H9 (cell line): ENCODE results near the gene RAD54L. TPM values are rescaled to one million over a fixed set of nuclear protein-coding genes. Genes with fewer than 3 reads are reported as not detected.

Experiments
- DNase-seq: peaks from one replicate; pipeline ENCODE4 v3.0.0-alpha.2; 2017
- H2AFZ ChIP-seq: one replicate; pipeline ENCODE4 v1.6.1; 2013; ENCODE audit warnings: mild to moderate bottlenecking, low read length, control low read depth, moderate library complexity
- H2AK5ac ChIP-seq: 2 replicates; pipeline ENCODE4 v1.6.1; 2013; ENCODE audit warnings: low read length, control low read depth, mixed read lengths; ENCODE audit not compliant: insufficient read length
- H2BK120ac ChIP-seq: one replicate; pipeline ENCODE4 v1.6.1; 2013; ENCODE audit warnings: low read depth, mild to moderate bottlenecking, low read length, control low read depth, inconsistent platforms; ENCODE audit not compliant: poor library complexity, severe bottlenecking
- H2BK12ac ChIP-seq: 2 replicates; pipeline ENCODE4 v1.6.1; 2013; ENCODE audit warnings: low read length, control low read depth, mixed read lengths, low read depth; ENCODE audit not compliant: insufficient read length
- H2BK15ac ChIP-seq: 2 replicates; pipeline ENCODE4 v1.6.1; 2013; ENCODE audit warnings: low read depth, low read length, control low read depth
- H2BK20ac ChIP-seq: one replicate; pipeline ENCODE4 v1.6.1; 2013; ENCODE audit warnings: low read depth, mild to moderate bottlenecking, low read length, control low read depth, inconsistent platforms; ENCODE audit not compliant: poor library complexity, severe bottlenecking
- H2BK5ac ChIP-seq: 2 replicates; pipeline ENCODE4 v1.6.1; 2013; ENCODE audit warnings: low read length, control low read depth, mixed read lengths; ENCODE audit not compliant: insufficient read length
- H3K14ac ChIP-seq: 2 replicates; pipeline ENCODE4 v1.6.1; 2013; ENCODE audit warnings: low read length, control low read depth; ENCODE audit not compliant: insufficient read depth
- H3K18ac ChIP-seq: 2 replicates; pipeline ENCODE4 v1.6.1; 2013; ENCODE audit warnings: low read depth, mild to moderate bottlenecking, mixed read lengths, low read length, control low read depth; ENCODE audit not compliant: insufficient read length
- H3K23ac ChIP-seq: 2 replicates; pipeline ENCODE4 v1.6.1; 2013; ENCODE audit warnings: low read length, control low read depth, mixed read lengths, low read depth; ENCODE audit not compliant: insufficient read length
- H3K23me2 ChIP-seq: 2 replicates; pipeline ENCODE4 v1.6.1; 2013; ENCODE audit warnings: low read depth, mild to moderate bottlenecking, mixed read lengths, low read length, control low read depth; ENCODE audit not compliant: insufficient read length, poor library complexity, severe bottlenecking
- H3K27ac ChIP-seq: 2 replicates; pipeline ENCODE4 v1.5.1; 2013; ENCODE audit warnings: low read length, control low read depth, mixed read lengths, low read depth; ENCODE audit not compliant: insufficient read length
- H3K27me3 ChIP-seq: 2 replicates; pipeline ENCODE4 v1.6.1; 2013; ENCODE audit warnings: low read length, control low read depth, inconsistent platforms; ENCODE audit not compliant: insufficient read depth
- H3K4ac ChIP-seq: 2 replicates; pipeline ENCODE4 v1.6.1; 2013; ENCODE audit warnings: low read depth, mild to moderate bottlenecking, control low read depth, inconsistent platforms, low read length, moderate library complexity
- H3K4me1 ChIP-seq: 2 replicates; pipeline ENCODE4 v1.6.1; 2013; ENCODE audit warnings: low read length, control low read depth, inconsistent platforms; ENCODE audit not compliant: insufficient read depth
- H3K4me2 ChIP-seq: 2 replicates; pipeline ENCODE4 v1.6.1; 2013; ENCODE audit warnings: low read length, control low read depth, mixed read lengths; ENCODE audit not compliant: insufficient read length, insufficient read depth
- H3K56ac ChIP-seq: 2 replicates; pipeline ENCODE4 v1.6.1; 2013; ENCODE audit warnings: low read depth, mild to moderate bottlenecking, mixed read lengths, low read length, control low read depth; ENCODE audit not compliant: insufficient read length
- H3K79me1 ChIP-seq: 2 replicates; pipeline ENCODE4 v1.6.1; 2013; ENCODE audit warnings: low read depth, mild to moderate bottlenecking, moderate library complexity, low read length, control low read depth, inconsistent platforms; ENCODE audit not compliant: insufficient read depth, poor library complexity, severe bottlenecking
- H3K79me2 ChIP-seq: 2 replicates; pipeline ENCODE4 v1.6.1; 2013; ENCODE audit warnings: low read length, control low read depth, inconsistent platforms; ENCODE audit not compliant: insufficient read depth
- H3K9ac ChIP-seq: 2 replicates; pipeline ENCODE4 v1.6.1; 2013; ENCODE audit warnings: low read length, control low read depth, mixed read lengths; ENCODE audit not compliant: insufficient read length; ENCODE audit errors: extremely low read depth
- H3K9me3 ChIP-seq: one replicate; pipeline ENCODE4 v1.6.1; 2013; ENCODE audit warnings: low read depth, low read length, inconsistent platforms; ENCODE audit not compliant: control insufficient read depth
- H3T11ph ChIP-seq: one replicate; pipeline ENCODE4 v1.6.1; 2013; ENCODE audit warnings: mild to moderate bottlenecking, low read length, control low read depth, inconsistent platforms
- H4K20me1 ChIP-seq: one replicate; pipeline ENCODE4 v1.6.1; 2013; ENCODE audit not compliant: control insufficient read depth, insufficient read length, insufficient read depth
- H4K5ac ChIP-seq: 2 replicates; pipeline ENCODE4 v1.6.1; 2013; ENCODE audit warnings: low read depth, mild to moderate bottlenecking, mixed read lengths, low read length, control low read depth; ENCODE audit not compliant: insufficient read length
- H4K8ac ChIP-seq: replicated peaks from 2 replicates; pipeline ENCODE4 v1.6.1; 2013; ENCODE audit warnings: low read length, control low read depth, mixed read lengths, low read depth; ENCODE audit not compliant: insufficient read length
- H4K91ac ChIP-seq: 2 replicates; pipeline ENCODE4 v1.6.1; 2013; ENCODE audit warnings: low read depth, mild to moderate bottlenecking, moderate library complexity, mixed read lengths, low read length, control low read depth; ENCODE audit not compliant: insufficient read length
- H3K27ac Mint-ChIP-seq, 3 experiments: 2 replicates in 2 of 3; 3 replicates in 1 of 3; pipeline ENCODE4 v1.8.0; 2020 to 2021; ENCODE audit warnings: mixed read lengths in 3 of 3, mild to moderate bottlenecking in 1 of 3, moderate library complexity in 1 of 3
- H3K27me3 Mint-ChIP-seq: 2 replicates; pipeline ENCODE4 v1.8.0; 2021; ENCODE audit warnings: low read depth, mild to moderate bottlenecking, moderate library complexity, mixed read lengths
- H3K36me3 Mint-ChIP-seq, 3 experiments: 2 replicates in 2 of 3; 3 replicates in 1 of 3; pipeline ENCODE4 v1.8.0; 2020 to 2021; ENCODE audit warnings: low read depth in 3 of 3, mixed read lengths in 3 of 3; ENCODE audit not compliant: insufficient read depth in 1 of 3
- H3K4me1 Mint-ChIP-seq, 2 experiments: 2 replicates each; pipeline ENCODE4 v1.8.0; 2020; ENCODE audit warnings: mixed read lengths in 2 of 2
- H3K4me3 Mint-ChIP-seq, 2 experiments: 2 replicates in 1 of 2; 3 replicates in 1 of 2; pipeline ENCODE4 v1.8.0; 2020 to 2021; ENCODE audit warnings: mild to moderate bottlenecking in 2 of 2, mixed read lengths in 2 of 2, moderate library complexity in 1 of 2
- H3K9me3 Mint-ChIP-seq, 2 experiments: 2 replicates in 1 of 2; 3 replicates in 1 of 2; pipeline ENCODE4 v1.8.0; 2020; ENCODE audit warnings: mild to moderate bottlenecking in 2 of 2, mixed read lengths in 2 of 2, moderate library complexity in 1 of 2
- CTCF ChIP-seq: fragments of 200-600 bp; sonication (generic); conservative IDR thresholded peaks from 3 replicates; pipeline ENCODE4 v1.8.0; 2021; ENCODE audit warnings: antibody characterized with exemption, mild to moderate bottlenecking
- WGBS: extraction: QIAGEN DNeasy Blood & Tissue Kit; methylation state at CpG from one replicate; pipeline ENCODE4 v1.1.7; 2013; ENCODE audit warnings: missing lambda C conversion rate, low lambda C conversion rate, mixed read lengths; ENCODE audit not compliant: insufficient read length; ENCODE audit errors: extremely low coverage; 5-methylcytosine and 5-hydroxymethylcytosine counted together
- total RNA-seq: library from RNA; stranded (reverse); gene quantifications from 2 replicates; pipeline ENCODE4 v1.2.1, GENCODE V29; 2021

The RAD54L gene
- total RNA-seq, 1 experiment from 2014 or later: 43.4 TPM

- Histone ChIP-seq H3K27ac (no peak overlapping the region), H3K4ac (no peak overlapping the region), H3T11ph (no peak overlapping the region), H3K79me1 (no peaks in the 10 kb centered on the region), H4K8ac (no peak overlapping the region), H3K56ac (no peak overlapping the region), H4K20me1 (no peaks in the 10 kb centered on the region), H3K4me2 (no peak overlapping the region), H3K18ac (no peak overlapping the region), H2BK15ac (no peak overlapping the region), H3K23me2 (no peaks in the 10 kb centered on the region), H2BK20ac (no peak overlapping the region), H3K79me2 (no peaks in the 10 kb centered on the region), H2AFZ (no peak overlapping the region), H3K27me3 (no peaks in the 10 kb centered on the region), H2AK5ac (no peak overlapping the region), H2BK5ac (no peak overlapping the region), H3K4me1 (no peaks in the 10 kb centered on the region; the same call in 1 of the 2 replicates), H2BK12ac (no peak overlapping the region), H3K9ac (no peak overlapping the region), H4K91ac (no peak overlapping the region), H4K5ac (no peak overlapping the region), H3K14ac (no peak overlapping the region), H3K23ac (no peak overlapping the region), H2BK120ac (no peak overlapping the region), H3K9me3 (no peaks in the 10 kb centered on the region)
- no CpG with 5 or more reads among the region's 18 CpGs for WGBS
- Mint-ChIP-seq H3K27me3 (no peaks in the 10 kb centered on the region), H3K4me1 (peaks cover 31 to 37% of the 10 kb centered on the region in 2 experiments), H3K27ac (no peak overlapping the region), H3K9me3 (no peaks in the 10 kb centered on the region), H3K4me3 (peak overlapping the region in 1 of 2 experiments; percentile 41; a peak in 1 of 5 replicates), H3K36me3 (peaks cover 0 to 14% (median 13%) of the 10 kb centered on the region in 3 experiments; a peak in 3 of 7 replicates)
- no peak for TF ChIP-seq CTCF
- DNase-seq: no peak
Observed at GRCh38 chr1:46219551-46220520, 27.7 kb upstream of the RAD54L start.
